ENCODE measurements around the gene ABCC5. TPM values are rescaled to one million over a fixed set of nuclear protein-coding genes. Genes with fewer than 3 reads are reported as not detected.
"Not testable (repeated sequence)": the region's sequence is repeated elsewhere in the genome, so short reads cannot be mapped to it uniquely, and the experiment has no call there.

ABCC5 gene
- total and polyA plus RNA-seq, 7 donors = 24.5 to 94.2 (median 59.6) TPM

- Histone ChIP-seq H3K36me3 (ENCODE audit: insufficient read depth in 1 of 2, low read depth in 1 of 2) (no peaks in the 10 kb centered on the region), H3K27me3 (ENCODE audit: insufficient read depth in 3 of 3, low read length in 2 of 3) (no peaks in the 10 kb centered on the region), H3K4me3 (no peak overlapping the region), H3K27ac (no peak overlapping the region), H3K9me3 (no peaks in the 10 kb centered on the region), H3K4me1 (no peaks in the 10 kb centered on the region)
- DNase-seq = no peak
- intact Hi-C loops (cut with DNase I) = no loop called here
- no peak for ATAC-seq
- 75 to 85% (median 76%) methylated on average over 3 of the region's 3 CpGs for WGBS, 3 donors
- TF ChIP-seq, protein P1, sequence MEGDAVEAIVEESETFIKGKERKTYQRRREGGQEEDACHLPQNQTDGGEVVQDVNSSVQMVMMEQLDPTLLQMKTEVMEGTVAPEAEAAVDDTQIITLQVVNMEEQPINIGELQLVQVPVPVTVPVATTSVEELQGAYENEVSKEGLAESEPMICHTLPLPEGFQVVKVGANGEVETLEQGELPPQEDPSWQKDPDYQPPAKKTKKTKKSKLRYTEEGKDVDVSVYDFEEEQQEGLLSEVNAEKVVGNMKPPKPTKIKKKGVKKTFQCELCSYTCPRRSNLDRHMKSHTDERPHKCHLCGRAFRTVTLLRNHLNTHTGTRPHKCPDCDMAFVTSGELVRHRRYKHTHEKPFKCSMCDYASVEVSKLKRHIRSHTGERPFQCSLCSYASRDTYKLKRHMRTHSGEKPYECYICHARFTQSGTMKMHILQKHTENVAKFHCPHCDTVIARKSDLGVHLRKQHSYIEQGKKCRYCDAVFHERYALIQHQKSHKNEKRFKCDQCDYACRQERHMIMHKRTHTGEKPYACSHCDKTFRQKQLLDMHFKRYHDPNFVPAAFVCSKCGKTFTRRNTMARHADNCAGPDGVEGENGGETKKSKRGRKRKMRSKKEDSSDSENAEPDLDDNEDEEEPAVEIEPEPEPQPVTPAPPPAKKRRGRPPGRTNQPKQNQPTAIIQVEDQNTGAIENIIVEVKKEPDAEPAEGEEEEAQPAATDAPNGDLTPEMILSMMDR (IDR thresholded peaks at IDR 0.05) = no peak
Observed at GRCh38 chr3:184030536-184030935, 12.9 kb upstream of the ABCC5 start.

DNA sequence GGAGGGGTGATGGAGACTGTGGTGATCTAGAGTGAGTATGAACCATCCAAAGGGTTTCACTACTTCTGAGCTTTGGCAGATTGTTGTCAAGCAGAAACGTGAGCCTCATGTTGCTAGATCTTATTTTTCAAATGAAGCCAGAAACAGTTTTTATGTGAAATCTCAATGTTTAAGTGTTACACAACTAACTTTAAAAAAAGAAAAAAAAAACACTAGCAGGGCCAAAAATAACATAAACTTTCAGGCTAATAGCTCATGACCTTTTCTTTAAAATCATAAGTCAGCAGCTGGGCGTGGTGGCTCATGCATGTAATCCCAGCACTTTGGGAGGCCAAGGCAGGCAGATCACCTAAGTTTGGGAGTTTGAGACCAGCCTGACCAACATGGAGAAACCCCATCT lies 11.8 kb upstream of the ABCC5 start:
- 69 to 76% (median 71%) methylated on average over 2 of the region's 2 CpGs for WGBS, 3 donors
- DNase-seq = no peak
- TF ChIP-seq, protein P1 (IDR thresholded peaks at IDR 0.05) = no peak
- no peak for ATAC-seq
- H3K36me3 ChIP-seq (ENCODE audit: insufficient read depth in 1 of 2, low read depth in 1 of 2) = no peaks in the 10 kb centered on the region
- intact Hi-C loops (cut with DNase I) = no loop called here
- no peak overlapping the region for H3K4me3 ChIP-seq
- no peaks in the 10 kb centered on the region for H3K4me1 ChIP-seq
- H3K9me3 ChIP-seq = no peaks in the 10 kb centered on the region
- H3K27me3 ChIP-seq (ENCODE audit: insufficient read depth in 3 of 3, low read length in 2 of 3) = no peaks in the 10 kb centered on the region
- H3K27ac ChIP-seq = no peak overlapping the region

DNA sequence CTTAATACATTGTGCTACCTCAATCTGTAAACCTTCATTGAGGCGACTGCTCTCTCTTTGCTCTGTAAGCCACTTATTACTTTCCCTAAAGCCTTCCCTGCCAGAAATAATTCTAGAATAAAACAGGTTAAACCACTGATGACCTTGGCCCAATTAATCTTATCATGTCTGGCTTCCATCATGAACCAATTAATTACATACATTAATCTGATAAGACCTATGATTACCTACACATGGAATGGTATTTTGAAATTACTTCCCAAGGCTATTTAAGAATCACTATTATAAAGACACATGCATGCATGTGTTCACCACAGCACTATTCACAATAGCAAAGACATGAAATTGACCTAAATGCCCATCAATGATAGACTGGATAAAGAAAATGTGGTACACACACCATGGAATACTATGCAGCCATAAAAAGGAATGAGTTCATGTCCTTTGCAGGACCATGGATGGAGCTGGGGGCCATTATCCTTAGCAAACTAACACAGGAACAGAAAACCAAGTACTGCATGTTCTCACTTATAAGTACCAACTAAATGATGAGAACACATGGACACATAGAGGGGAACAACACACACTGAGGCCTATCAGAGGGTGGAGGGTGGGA lies 10.7 kb upstream of the ABCC5 start:
- DNase-seq; ATAC-seq; H3K4me3 ChIP-seq; H3K36me3 ChIP-seq (ENCODE audit: insufficient read depth in 1 of 2, low read depth in 1 of 2); H3K27me3 ChIP-seq (ENCODE audit: insufficient read depth in 3 of 3, low read length in 2 of 3); H3K9me3 ChIP-seq; intact Hi-C loops (cut with DNase I); H3K4me1 ChIP-seq; H3K27ac ChIP-seq: not testable (repeated sequence)
- WGBS, 3 donors = 89 to 95% (median 94%) methylated on average over 1 of the region's 1 CpG

DNA sequence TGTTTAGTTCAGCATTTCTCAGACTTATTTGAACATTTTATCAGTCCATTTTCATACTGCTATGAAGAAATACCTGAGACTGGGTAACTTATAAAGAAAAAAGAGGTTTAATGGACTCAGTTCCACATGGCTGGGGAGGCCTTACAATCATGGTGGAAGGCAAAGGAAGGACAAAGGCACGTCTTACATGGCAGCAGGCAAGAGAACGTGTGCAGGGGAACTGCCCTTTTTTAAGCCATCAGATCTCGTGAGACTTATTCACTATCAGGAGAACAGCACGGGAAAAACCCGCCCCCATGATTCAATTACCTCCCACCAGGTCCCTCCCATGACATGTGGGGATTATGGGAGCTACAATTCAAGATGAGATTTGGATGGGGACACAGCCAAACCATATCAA lies 7.6 kb upstream of the ABCC5 start:
- ATAC-seq; intact Hi-C loops (cut with DNase I): not testable (repeated sequence)
- WGBS, 3 donors = 52 to 65% (median 54%) methylated on average over 5 of the region's 5 CpGs

GRCh38 chr3:184022323-184022722 lies 4.6 kb upstream of the ABCC5 start:
- ATAC-seq (no peak), DNase-seq (no peak)
- no peaks in the 10 kb centered on the region for H3K36me3 ChIP-seq (ENCODE audit: insufficient read depth in 1 of 2, low read depth in 1 of 2)
- H3K27ac ChIP-seq = no peak overlapping the region
- H3K4me1 ChIP-seq = no peaks in the 10 kb centered on the region
- intact Hi-C loops (cut with DNase I) = no loop called here
- H3K4me3 ChIP-seq = no peak overlapping the region
- TF ChIP-seq, protein P1 (IDR thresholded peaks at IDR 0.05) = no peak
- no peaks in the 10 kb centered on the region for H3K27me3 ChIP-seq (ENCODE audit: insufficient read depth in 3 of 3, low read length in 2 of 3)
- whole genome bisulfite sequencing, 3 donors = 73 to 91% (median 83%) methylated on average over 7 of the region's 7 CpGs
- no peaks in the 10 kb centered on the region for H3K9me3 ChIP-seq

More for the DNA sequence above, 7.6 kb upstream of the ABCC5 start:
- not testable (repeated sequence) for H3K9me3 ChIP-seq; H3K27me3 ChIP-seq (ENCODE audit: insufficient read depth in 3 of 3, low read length in 2 of 3); H3K27ac ChIP-seq; DNase-seq; H3K4me3 ChIP-seq; H3K36me3 ChIP-seq (ENCODE audit: insufficient read depth in 1 of 2, low read depth in 1 of 2); H3K4me1 ChIP-seq
